Raji (cell line): ENCODE data around the gene FCER2.

Experiments used
- POLR2A ChIP-seq: IDR thresholded peaks from 2 replicates; pipeline ENCODE4 v1.6.1; 2011; ENCODE audit warnings: low read depth, low read length, control low read depth; ENCODE audit not compliant: insufficient read depth

FCER2 gene

GRCh38 chr19:7678971-7679751, 22.8 kb downstream of the FCER2 start:
- TF ChIP-seq POLR2A, result no peak

GRCh38 chr19:7677669-7678311, 24.1 kb downstream of the FCER2 start:
- TF ChIP-seq POLR2A, result no peak

- TF ChIP-seq POLR2A, result no peak
Measured at GRCh38 chr19:7676854-7677253, 25.1 kb downstream of the FCER2 start, which contains the start of gene MCEMP1. Gene MCEMP1, plus strand, starts transcription at chr19:7677090. Its CDS starts 31 bp downstream, at chr19:7677121.

- TF ChIP-seq POLR2A, result no peak
Measured at GRCh38 chr19:7676376-7676775, 25.6 kb downstream of the FCER2 start.

GRCh38 chr19:7674010-7675005, 27.6 kb downstream of the FCER2 start:
- no peak for TF ChIP-seq POLR2A

GRCh38 chr19:7672522-7672921, 29.4 kb downstream of the FCER2 start:
- no peak for TF ChIP-seq POLR2A

GRCh38 chr19:7670790-7671189, 31.1 kb downstream of the FCER2 start:
- TF ChIP-seq POLR2A, result no peak

GRCh38 chr19:7670150-7670783, 31.7 kb downstream of the FCER2 start:
- no peak for TF ChIP-seq POLR2A

- TF ChIP-seq POLR2A, result no peak
Measured at GRCh38 chr19:7669641-7670040, 32.3 kb downstream of the FCER2 start.

GRCh38 chr19:7668842-7669241, 33.1 kb downstream of the FCER2 start, which contains the start of gene RETN:
Gene RETN, plus strand, starts transcription at chr19:7669049. Its CDS starts 278 bp downstream, at chr19:7669327.
- TF ChIP-seq POLR2A, result no peak

GRCh38 chr19:7665076-7665475, 36.9 kb downstream of the FCER2 start:
- no peak for TF ChIP-seq POLR2A

GRCh38 chr19:7663706-7664105, 38.2 kb downstream of the FCER2 start:
- TF ChIP-seq POLR2A, result no peak

- TF ChIP-seq POLR2A, result no peak
Measured at GRCh38 chr19:7662657-7663056, 39.3 kb downstream of the FCER2 start.

GRCh38 chr19:7661744-7662538, 40.0 kb downstream of the FCER2 start:
- TF ChIP-seq POLR2A, result no peak
